Adrenal gland (tissue), 5 donors: ENCODE measurements around the gene CRYGC.

Experiments used
- CTCF ChIP-seq, 6 experiments: fragments of 450-650 bp in 4 of 6; fragments of 200-600 bp in 2 of 6; sonication (generic) in 1 of 6; IDR thresholded peaks; 1 replicate in 5 of 6; 2 replicates in 1 of 6; pipeline versions ENCODE4 v1.5.1 to v1.8.0; 2016 to 2021; ENCODE audit warnings: antibody characterized with exemption in 6 of 6, mild to moderate bottlenecking in 2 of 6, moderate library complexity in 1 of 6
- POLR2A ChIP-seq, 2 donors: fragments of 450-650 bp; IDR thresholded peaks; one replicate each; pipeline ENCODE4 v1.6.1; 2017; ENCODE audit warnings: antibody characterized with exemption in 2 of 2, mild to moderate bottlenecking in 2 of 2, moderate library complexity in 1 of 2
- donor health status: DM: no; HTN: no; CAD: no.

DNA sequence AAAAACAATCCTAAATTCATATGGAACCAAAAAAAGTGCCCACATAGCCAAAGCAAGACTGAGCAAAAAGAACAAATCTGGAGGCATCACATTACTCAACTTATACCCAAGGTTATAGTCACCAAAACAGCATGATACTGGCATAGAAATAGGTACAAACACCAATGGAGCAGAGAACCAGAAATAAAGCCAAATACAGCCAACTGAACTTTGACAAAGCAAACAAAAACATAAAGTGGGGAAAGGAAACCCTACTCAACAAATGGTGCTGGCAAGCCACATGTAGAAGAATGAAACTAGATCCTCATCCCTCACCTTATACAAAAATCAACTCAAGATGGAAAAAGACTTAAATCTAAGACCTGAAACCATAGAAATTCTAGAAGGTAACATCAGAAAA, 45.8 kb downstream of the CRYGC start:
- TF ChIP-seq CTCF (IDR thresholded peaks at IDR 0.05) (no peak), POLR2A (IDR thresholded peaks at IDR 0.05) (no peak)
